Measurements from ENCODE around the gene CPM. TPM values are rescaled to one million over a fixed set of nuclear protein-coding genes. Genes with fewer than 3 reads are reported as not detected.

The CPM gene
- total RNA-seq, 2 experiments from 2014 or later: 3.8 to 13.0 TPM

GRCh38 chr12:68893741-68894140 is 39.2 kb downstream of the CPM start:
- Histone ChIP-seq H2AFZ (ENCODE audit: low read length) (no peak overlapping the region), H3K4me3 (ENCODE audit: low read depth, low read length, poor library complexity, severe bottlenecking) (no peak overlapping the region), H3K4me2 (ENCODE audit: low read length) (no peak overlapping the region), H3K4me1 (ENCODE audit: insufficient read depth, low read length, poor library complexity, severe bottlenecking) (peaks cover 81% of the 10 kb centered on the region), H3K36me3 (ENCODE audit: insufficient read depth, low read length) (no peaks in the 10 kb centered on the region; the same call in 1 of the 2 replicates), H3K9me3 (ENCODE audit: low read length) (no peaks in the 10 kb centered on the region; the same call in 1 of the 2 replicates), H3K27ac (ENCODE audit: low read depth, low read length, poor library complexity, severe bottlenecking) (no peak overlapping the region), H3K79me2 (ENCODE audit: insufficient read depth, low read depth, low read length) (no peaks in the 10 kb centered on the region), H3K9me2 (ENCODE audit: insufficient read depth, low read length) (no peaks in the 10 kb centered on the region), H4K20me1 (ENCODE audit: insufficient read depth, low read length) (no peaks in the 10 kb centered on the region)
- no peak for DNase-seq (ENCODE audit: low spot score)
- TF ChIP-seq CTCF (conservative IDR thresholded peaks at IDR 0.05; ENCODE audit: low read length): no peak
- TF ChIP-seq EZH2phosphoT487 (IDR thresholded peaks at IDR 0.05; ENCODE audit: borderline replicate concordance, low read depth, low read length): no peak
- ChIA-PET CTCF (ENCODE audit: unreplicated experiment) (no interaction called here), POLR2A (interaction anchor here (8.6 kb wide), 1 partner anchor 9 kb away, joined by 81 read pairs; no protein-coding TSS in a partner anchor)
- no TSS peak for BruUV-seq (replicated peaks)
- intact Hi-C loops (cut with micrococcal nuclease; ENCODE audit: unreplicated experiment): no loop called here

GRCh38 chr12:68893201-68893600 is 39.8 kb downstream of the CPM start:
- peaks cover 81% of the 10 kb centered on the region for H3K4me1 ChIP-seq (ENCODE audit: insufficient read depth, low read length, poor library complexity, severe bottlenecking)
- BruUV-seq (replicated peaks): no TSS peak
- no peak overlapping the region for H3K4me2 ChIP-seq (ENCODE audit: low read length)
- ChIA-PET CTCF (ENCODE audit: unreplicated experiment) (no interaction called here), POLR2A (interaction anchor here (8.6 kb wide), 1 partner anchor 10 kb away, joined by 81 read pairs; no protein-coding TSS in a partner anchor)
- DNase-seq (ENCODE audit: low spot score): no peak
- no peak for TF ChIP-seq CTCF (conservative IDR thresholded peaks at IDR 0.05; ENCODE audit: low read length)
- TF ChIP-seq EZH2phosphoT487 (IDR thresholded peaks at IDR 0.05; ENCODE audit: borderline replicate concordance, low read depth, low read length): no peak
- no peaks in the 10 kb centered on the region for H4K20me1 ChIP-seq (ENCODE audit: insufficient read depth, low read length)
- H2AFZ ChIP-seq (ENCODE audit: low read length): no peak overlapping the region
- no peaks in the 10 kb centered on the region for H3K79me2 ChIP-seq (ENCODE audit: insufficient read depth, low read depth, low read length)
- H3K4me3 ChIP-seq (ENCODE audit: low read depth, low read length, poor library complexity, severe bottlenecking): no peak overlapping the region
- H3K9me2 ChIP-seq (ENCODE audit: insufficient read depth, low read length): no peaks in the 10 kb centered on the region
- H3K27ac ChIP-seq (ENCODE audit: low read depth, low read length, poor library complexity, severe bottlenecking): no peak overlapping the region
- intact Hi-C loops (cut with micrococcal nuclease; ENCODE audit: unreplicated experiment): no loop called here
- H3K9me3 ChIP-seq (ENCODE audit: low read length): no peaks in the 10 kb centered on the region; the same call in 1 of the 2 replicates
- no peaks in the 10 kb centered on the region; the same call in 1 of the 2 replicates for H3K36me3 ChIP-seq (ENCODE audit: insufficient read depth, low read length)

- no TSS peak for BruUV-seq (replicated peaks)
- no peak overlapping the region for H3K4me3 ChIP-seq (ENCODE audit: low read depth, low read length, poor library complexity, severe bottlenecking)
- H2AFZ ChIP-seq (ENCODE audit: low read length): peak overlapping the region; percentile 79; the same call in 1 of the 2 replicates
- H3K36me3 ChIP-seq (ENCODE audit: insufficient read depth, low read length): no peaks in the 10 kb centered on the region; the same call in 1 of the 2 replicates
- 0 out of 2 replicates have a peak overlapping the region, but pooled peaks have one; percentile 42 for H3K4me2 ChIP-seq (ENCODE audit: low read length)
- intact Hi-C loops (cut with micrococcal nuclease; ENCODE audit: unreplicated experiment): no loop called here
- H3K9me3 ChIP-seq (ENCODE audit: low read length): no peaks in the 10 kb centered on the region; the same call in 1 of the 2 replicates
- H3K79me2 ChIP-seq (ENCODE audit: insufficient read depth, low read depth, low read length): no peaks in the 10 kb centered on the region
- no peaks in the 10 kb centered on the region for H3K9me2 ChIP-seq (ENCODE audit: insufficient read depth, low read length)
- POLR2A ChIA-PET: interaction anchor here (8.6 kb wide), 1 partner anchor 12 kb away, joined by 81 read pairs; no protein-coding TSS in a partner anchor
- no peak for DNase-seq (ENCODE audit: low spot score)
- CTCF ChIA-PET (ENCODE audit: unreplicated experiment): interaction anchor here (1.4 kb wide), 1 partner anchor 11 kb away, joined by 4 read pairs; no protein-coding TSS in a partner anchor
- peak overlapping the region; percentile 89 for H3K27ac ChIP-seq (ENCODE audit: low read depth, low read length, poor library complexity, severe bottlenecking)
- peaks cover 77% of the 10 kb centered on the region for H3K4me1 ChIP-seq (ENCODE audit: insufficient read depth, low read length, poor library complexity, severe bottlenecking)
- H4K20me1 ChIP-seq (ENCODE audit: insufficient read depth, low read length): no peaks in the 10 kb centered on the region
- TF ChIP-seq CTCF (conservative IDR thresholded peaks at IDR 0.05; ENCODE audit: low read length): no peak
- TF ChIP-seq EZH2phosphoT487 (IDR thresholded peaks at IDR 0.05; ENCODE audit: borderline replicate concordance, low read depth, low read length): no peak
These were observed 41.8 kb downstream of the CPM start for GRCh38 chr12:68891141-68891540.
